Measurements from ENCODE around the gene SLC35F5. TPM values are rescaled to one million over a fixed set of nuclear protein-coding genes. Genes with fewer than 3 reads are reported as not detected.
"Not testable (repeated sequence)": the region's sequence is repeated elsewhere in the genome, so short reads cannot be mapped to it uniquely, and the experiment has no call there.

The SLC35F5 gene
- polyA plus RNA-seq, 1 donor, result 49.7 TPM

DNA sequence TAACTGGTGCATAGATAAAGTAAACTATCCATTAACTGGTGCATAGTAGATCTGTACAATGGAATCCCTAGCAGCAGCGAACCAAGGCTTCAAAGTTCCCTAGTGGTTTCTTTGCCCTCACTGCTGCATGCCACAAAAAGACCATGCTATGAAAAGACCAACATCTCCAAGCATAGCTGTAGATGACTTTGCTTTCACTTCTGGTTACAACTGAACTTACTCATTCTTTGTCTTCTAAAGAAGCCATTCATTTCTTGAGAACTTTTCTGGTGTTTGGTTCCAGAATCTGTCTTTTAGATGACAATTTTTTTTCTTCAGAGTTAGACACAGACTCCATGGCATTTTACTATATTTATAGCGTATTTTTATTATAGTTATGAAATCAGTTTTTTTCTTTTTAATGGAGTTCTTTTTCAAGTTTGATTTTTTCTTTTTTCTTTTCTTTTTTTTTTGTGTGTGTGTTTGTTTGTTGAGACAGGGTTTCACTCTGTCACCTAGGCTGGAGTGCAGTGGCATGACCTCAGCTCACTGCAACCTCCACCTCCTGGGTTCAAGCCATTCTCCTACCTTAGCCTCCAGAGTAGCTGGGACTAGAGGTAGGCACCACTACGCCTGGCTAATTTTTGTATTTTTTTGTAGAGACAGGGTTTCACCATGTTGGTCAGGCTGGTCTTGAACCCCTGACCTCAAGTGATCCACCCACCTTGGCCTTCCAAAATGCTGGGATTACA, 63.6 kb downstream of the SLC35F5 start:
- DNase-seq, result no peak

DNA sequence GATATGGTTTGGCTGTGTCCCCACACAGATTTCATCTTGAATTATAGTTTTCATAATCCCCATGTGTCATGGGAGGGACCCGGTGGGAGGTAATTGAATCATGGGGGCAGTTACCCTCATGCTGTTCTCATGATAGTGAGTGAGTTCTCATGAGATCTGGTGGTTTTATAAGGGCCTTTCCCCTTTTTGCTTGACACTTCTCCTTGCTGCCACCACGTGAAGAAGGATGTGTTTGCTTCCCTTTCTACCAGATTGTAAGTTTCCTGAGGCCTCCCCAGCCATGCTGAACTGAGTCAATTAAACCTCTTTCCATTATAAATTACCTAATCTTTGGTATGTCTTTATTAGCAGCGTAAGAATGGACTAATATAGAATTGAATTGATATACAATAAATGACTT, 65.6 kb downstream of the SLC35F5 start:
- DNase-seq, result not testable (repeated sequence)

DNA sequence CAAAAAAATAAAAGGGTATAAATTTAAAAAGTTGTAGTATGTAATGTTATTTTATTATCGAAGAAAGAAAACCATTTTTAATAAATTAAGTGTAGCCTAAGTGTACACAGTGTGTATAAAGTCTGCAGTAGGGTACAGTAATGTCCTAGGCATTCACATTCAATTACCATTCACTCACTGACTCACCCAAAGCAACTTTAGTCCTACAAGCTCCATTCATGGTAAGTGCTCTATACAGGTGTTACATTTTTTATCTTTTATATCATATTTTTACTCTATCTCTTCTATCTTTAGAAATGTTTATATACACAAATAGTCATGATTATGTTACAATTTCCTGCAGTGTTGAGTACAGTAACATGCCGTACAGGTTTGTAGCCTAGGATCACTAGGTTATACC, 69.9 kb downstream of the SLC35F5 start:
- no peak for DNase-seq

DNA sequence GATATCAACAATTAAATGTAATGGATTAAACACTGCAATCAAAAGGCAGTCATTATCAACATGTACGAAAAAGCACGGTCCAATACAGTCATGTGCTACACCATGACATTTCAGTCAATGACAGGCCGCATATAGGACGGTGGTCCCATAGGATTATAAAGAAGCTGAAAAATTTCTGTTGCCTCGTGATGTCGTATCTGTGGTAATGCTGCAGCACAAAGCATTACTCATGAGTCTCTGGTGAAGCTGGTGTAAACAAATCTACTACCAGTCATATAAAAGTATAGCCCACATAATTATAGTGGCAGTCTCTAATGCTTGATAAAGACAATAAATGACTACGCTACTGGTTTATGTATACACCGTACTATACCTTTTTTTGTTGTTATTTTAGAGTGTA, 71.0 kb downstream of the SLC35F5 start:
- DNase-seq, result no peak

DNA sequence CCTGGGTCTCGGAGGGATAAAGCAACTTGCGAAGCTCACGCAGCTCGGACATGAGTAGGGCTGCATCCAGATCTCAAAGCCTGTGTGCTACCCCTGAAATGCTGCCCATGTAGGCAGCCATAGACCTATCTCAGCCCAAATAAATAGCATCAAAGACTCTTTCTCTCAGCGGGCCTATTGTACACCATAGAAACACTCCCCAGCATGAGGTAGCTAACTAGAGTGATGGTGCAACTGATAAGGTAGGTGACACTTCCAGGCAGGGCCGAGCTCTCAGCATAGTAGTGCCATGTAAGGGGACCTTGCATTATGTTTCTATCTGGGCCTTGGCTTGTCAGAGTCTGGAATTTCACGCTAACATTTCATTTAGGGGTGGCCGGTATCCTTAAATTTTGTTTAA, 77.0 kb downstream of the SLC35F5 start:
- DNase-seq, result no peak

DNA sequence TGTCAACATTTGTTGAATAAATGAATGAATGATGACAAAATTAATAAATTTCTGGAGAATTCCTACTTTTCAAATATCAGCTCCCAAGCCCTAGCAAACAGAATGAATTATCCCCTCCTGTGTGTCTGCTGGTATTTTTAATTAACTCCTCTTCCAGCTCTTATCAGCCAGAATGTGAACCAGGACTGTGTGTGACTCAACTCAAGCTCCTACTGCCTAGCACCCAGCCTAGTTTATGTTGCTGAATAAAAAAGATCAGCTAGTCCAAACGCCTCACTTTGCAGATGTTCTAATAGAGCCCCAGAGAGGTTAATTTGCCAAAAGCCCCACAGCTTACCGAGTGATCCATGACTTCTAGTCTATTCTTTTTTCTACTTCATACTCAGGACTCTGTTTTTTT, 79.1 kb downstream of the SLC35F5 start:
- DNase-seq, result no peak

DNA sequence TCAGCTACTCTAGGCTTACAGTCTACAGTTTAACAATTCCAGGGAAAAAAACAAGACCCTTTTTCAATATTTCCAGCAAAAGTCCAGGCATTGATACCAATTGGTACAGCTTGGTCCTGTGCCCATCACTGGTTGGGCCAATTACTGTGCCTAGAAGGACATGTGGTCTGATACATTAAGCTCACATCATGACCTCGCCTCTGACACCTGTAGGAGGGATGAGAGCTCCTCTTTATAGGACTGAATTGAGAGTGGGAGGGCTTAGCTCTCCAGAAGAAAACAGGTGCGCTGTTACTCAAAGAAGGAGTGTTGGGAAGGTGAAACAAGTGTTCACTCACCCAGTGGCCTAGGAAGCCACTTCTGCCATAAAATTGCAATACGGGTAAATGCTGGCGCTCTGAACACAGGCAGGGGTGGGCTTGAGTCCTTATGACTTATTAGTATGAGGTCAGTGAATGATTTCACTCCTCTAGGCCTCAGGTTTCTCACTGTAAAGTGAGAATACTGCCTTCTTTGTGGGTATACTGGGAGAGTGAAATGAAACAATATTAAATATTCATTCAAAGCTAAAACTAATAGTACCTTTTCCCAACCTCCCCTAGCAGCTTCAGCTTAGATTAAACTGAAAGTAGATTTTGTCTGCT, 79.7 kb downstream of the SLC35F5 start:
- DNase-seq, result no peak

DNA sequence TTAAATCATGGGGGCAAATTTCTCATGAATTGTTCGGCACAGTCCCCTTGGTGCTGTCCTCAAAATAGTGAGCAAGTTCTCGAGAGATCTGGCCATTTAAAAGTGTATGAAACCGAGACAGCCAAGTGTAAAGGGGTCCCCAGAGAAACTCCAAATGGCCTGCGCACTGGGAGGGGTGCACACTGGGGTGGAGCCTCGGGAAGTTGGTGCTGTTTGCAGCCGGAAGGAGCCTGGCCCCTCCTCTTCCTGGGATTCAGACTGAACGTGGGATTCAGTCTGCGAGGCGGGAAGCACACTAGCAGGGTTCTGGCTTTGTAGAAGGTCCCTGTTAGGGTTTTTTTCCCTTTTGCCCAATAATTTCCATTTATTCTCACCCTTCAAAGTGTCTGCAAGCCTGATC, 80.6 kb downstream of the SLC35F5 start:
- peak; percentile 22 for DNase-seq

DNA sequence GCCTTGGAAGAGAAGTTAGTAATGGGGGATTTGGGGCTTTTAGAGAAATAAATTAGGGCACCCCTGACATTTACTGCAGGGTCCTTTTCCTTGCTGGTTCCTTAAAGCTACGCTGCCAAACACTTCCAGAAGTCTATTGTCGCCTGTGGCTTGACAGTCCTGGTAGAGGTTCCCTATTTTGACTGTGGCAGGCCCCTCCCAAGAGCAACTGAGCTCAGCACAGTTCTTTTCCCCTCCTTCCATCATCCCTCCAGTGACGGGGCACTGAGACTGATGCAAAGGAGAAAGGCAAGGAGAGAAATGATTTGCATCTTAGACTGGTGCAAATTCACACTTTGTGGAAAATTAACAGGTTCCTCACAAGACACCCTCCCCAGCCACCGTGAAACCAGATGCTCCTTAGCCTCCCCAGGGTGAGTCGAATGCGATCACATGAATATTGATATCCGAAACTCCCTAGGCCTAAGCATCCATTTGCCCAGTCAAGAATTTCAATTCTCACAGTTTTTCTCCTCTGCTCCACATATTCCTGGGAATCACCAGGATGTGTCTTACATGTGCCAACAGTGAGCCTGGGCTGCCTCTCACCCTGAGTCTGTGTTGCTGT, 84.0 kb downstream of the SLC35F5 start:
- no peak for DNase-seq

DNA sequence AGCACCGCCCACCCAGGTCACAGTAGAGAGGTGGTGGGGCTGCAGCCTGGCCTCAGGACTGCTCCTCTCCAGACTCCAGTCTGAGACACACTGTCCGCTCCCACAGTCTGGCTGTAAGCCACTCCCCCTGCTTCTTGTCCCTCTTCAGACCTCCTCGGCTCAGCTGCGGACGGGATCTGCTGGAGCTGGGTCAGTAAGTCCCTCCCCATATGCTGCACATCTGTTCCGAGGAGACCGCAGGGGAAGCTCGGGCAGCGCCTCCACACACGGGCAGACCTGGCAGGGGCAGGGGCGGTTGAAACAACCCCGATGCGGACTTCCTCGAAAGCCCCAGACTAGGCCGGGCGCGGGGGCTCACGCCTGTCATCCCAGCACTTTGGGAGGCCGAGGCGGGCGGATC, 87.4 kb downstream of the SLC35F5 start:
- DNase-seq, result not testable (repeated sequence)

DNA sequence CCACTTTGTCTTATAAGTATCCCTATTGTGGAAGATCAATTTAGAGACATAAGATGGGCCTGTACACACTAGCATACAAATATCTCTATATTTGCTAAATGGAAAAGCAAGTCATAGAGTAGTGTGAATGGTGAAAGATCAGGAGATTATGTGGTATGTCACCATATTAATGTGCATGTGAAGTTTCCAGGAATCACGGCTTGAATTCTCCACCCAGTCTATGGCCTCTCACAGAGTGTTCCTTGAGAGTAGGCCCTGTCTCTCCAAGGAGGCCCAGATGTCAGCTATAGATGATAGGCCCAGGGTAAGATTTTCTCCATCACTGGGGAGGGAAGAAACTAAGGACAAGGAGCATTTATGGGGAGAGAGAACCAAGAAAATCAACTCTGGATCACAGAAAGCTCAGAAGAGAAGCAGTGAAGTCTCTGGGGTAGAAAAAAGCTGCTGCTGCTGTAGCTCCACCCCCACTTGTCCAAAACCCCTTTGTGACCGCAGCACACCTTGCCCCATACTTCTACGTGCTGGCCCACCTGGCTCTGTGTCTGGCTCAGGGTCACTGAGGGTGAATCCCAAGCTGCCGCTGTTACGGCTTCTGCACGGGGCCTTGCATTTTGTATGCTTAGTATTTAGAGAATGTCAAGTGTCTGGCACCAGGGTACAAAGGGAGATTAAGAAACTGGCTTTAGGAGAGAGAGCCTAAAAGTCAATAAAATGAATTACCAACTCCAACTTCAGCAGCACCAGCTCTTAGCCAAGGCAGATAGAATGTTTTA, 91.5 kb downstream of the SLC35F5 start:
- not testable (repeated sequence) for DNase-seq

DNA sequence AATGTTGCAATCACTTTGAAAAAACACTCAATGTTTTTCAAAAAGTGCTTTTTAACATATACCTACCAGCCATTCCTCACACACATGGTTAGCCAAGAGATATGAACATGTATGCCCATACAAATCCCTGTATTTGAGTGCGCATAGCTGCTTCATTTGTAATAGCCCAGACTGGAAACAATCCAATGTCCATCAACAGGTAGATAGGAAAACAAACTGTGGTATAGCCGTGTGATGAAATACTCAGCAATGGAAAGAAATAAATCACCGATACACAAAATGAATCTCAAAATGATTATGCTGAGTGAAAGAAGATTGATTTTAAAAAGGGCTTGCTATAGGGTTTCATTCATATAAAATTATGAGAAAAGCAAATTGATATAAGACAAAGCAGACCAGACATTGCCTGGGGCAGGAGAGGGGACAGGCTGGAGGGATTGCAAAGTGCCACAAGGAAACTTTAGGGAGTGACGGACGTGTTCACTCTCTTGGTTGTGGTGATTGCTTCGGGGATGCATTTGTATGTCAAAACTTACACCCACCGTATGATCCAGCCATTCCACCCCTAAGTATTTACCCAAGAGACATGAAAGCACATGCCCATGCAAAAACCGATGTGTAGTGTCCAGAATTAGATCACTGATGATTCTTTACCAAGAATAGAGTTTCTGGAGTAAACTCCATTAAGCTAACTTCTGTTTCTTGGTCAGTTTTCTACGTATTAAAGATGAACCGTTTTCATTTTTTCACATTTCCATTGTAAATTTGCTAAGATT, 93.0 kb downstream of the SLC35F5 start:
- DNase-seq, result not testable (repeated sequence)

Other genes with a start within 250 kb of the SLC35F5 start
- 18.0 TPM for gene RABL2A, start 129.4 kb downstream of the SLC35F5 start, polyA plus RNA-seq (ENCODE audit: insufficient read length)
- 108 TPM for gene ACTR3, start 133.4 kb upstream of the SLC35F5 start, polyA plus RNA-seq (ENCODE audit: insufficient read length)